UCSD-AML1 (cell line): Measurements from ENCODE around the gene EVI2A.
A peak's percentile ranks its signal among the peaks of the same experiment; 100 is the strongest.
"Not testable (repeated sequence)": the region's sequence is repeated elsewhere in the genome, so short reads cannot be mapped to it uniquely, and the experiment has no call there.

Source experiments
- DNase-seq: peaks from one replicate; lab custom pipeline; 2025; ENCODE audit not compliant: unreplicated experiment; lab: John Stamatoyannopoulos, UW

EVI2A gene, protein sequence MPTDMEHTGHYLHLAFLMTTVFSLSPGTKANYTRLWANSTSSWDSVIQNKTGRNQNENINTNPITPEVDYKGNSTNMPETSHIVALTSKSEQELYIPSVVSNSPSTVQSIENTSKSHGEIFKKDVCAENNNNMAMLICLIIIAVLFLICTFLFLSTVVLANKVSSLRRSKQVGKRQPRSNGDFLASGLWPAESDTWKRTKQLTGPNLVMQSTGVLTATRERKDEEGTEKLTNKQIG

DNA sequence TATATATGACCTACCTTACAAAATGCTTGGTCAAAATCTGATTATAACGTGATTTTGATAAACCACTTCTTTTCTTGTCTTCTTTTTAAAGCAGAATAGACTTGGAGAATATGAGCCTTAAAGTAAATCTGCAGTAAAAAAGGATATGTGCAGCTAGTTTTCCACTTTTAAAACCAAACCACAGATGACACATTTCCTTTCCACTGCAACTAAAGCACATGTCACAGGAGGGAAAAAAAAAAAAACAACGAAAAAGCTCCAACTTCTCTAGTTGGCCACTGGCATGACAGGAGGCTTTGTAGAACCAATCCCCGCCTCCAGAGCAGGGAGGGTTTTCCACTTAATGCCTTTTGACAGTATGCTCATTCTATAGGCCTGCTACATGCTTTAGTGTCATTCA, at the start of gene EVI2A:
Gene EVI2A (minus strand): TSS at position 142 of the 400 bp plus-strand sequence. CDS start 2,609 bp downstream, outside the sequence.
- DNase-seq: peak; percentile 57

GRCh38 chr17:31369266-31369665, 47.8 kb upstream of the EVI2A start:
- DNase-seq: no peak

- no peak for DNase-seq
Observed at GRCh38 chr17:31366088-31366487, 44.7 kb upstream of the EVI2A start.

GRCh38 chr17:31364012-31364411, 42.6 kb upstream of the EVI2A start:
- DNase-seq: no peak

GRCh38 chr17:31357839-31358394, 36.5 kb upstream of the EVI2A start:
- DNase-seq: no peak

DNA sequence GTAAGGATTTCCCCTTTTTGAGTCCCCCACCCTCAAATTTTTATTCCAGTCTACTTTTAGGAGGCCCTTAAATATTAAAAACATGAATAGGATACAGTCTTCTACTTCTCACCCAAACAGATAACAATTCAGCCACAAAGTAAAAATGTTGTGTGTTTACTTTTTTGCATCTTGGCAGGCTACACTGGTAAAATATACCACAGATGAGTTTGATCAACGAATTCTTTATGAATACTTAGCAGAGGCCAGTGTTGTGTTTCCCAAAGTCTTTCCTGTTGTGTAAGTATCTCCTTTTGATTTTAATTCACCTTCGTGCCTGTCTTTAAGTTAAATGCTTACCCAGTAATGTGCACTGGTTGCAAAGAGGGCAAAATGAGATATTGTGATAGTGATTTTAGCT, 35.7 kb upstream of the EVI2A start:
- DNase-seq: no peak

DNA sequence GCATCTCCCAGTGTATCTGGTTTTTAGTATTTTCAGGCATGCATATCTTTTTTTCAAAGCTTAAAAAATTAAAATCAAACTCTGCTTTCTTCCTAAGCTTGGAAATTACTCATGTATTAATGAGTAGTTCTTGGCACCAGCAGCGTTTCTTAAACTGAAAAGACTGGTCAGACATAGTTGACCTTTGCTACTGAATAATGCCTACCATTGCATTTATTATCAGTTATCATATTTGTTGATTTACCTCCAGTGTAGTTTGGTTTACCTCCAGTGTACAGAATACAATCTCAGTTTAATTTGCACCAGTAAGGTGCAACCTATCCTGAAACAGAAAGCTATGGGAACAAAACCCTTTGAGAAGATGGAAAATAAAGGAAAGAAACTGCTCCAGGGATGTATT, 34.5 kb upstream of the EVI2A start:
- no peak for DNase-seq

- no peak for DNase-seq
Observed at GRCh38 chr17:31349454-31349853, 28.0 kb upstream of the EVI2A start.

DNA sequence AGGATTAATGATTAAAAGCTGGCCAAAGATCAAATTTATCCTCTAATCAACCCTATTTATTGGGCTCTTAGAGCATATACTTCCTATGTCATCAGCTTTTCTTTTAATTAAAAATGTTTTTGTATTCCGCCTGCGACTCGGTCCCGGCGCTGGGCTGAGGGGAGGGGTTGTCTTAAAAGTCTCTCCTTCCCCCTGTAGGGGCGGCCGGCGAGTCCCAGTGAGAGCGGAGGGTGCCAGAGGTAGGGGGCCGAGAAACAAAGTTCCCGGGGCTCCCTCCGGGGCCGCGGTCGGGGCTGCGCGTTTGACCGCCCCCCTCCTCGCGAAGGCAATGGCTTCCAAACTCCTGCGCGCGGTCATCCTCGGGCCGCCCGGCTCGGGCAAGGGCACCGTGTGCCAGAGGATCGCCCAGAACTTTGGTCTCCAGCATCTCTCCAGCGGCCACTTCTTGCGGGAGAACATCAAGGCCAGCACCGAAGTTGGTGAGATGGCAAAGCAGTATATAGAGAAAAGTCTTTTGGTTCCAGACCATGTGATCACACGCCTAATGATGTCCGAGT, 23.8 kb upstream of the EVI2A start:
- not testable (repeated sequence) for DNase-seq

DNA sequence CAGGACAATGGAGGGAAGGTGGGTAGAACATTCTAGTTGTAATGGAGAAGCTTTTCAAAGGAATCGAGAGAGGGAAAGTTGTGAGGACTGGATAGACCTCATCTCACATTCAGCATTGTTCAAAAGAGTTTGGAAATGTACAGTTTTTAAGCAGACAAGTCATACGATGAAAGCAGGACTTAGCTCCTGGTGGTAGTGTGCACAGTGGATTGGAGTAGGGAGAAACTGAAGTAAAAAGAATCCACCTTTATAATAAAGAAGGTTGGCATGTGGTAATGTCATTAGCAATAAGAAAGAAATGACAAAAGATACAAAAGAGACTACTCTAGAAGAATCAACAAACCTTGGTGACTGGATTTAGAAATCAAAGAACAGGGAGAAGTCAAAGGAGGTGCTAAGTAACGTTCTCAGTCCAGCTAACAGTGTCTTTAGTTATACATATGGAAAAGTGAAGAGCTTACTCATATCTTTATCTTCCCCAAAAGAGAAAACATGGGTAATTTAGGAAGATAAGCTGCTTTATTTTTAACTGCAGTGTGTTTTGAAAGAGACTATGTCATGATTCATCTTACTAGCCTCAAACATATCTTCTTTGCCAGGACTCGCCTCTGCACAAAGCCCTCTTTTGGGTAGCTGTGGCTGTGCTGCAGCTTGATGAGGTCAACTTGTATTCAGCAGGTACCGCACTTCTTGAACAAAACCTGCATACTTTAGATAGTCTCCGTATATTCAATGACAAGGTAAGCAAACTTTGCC, 18.7 kb upstream of the EVI2A start:
- DNase-seq: no peak

- no peak for DNase-seq
Observed at GRCh38 chr17:31329221-31329620, 7.8 kb upstream of the EVI2A start.

GRCh38 chr17:31328160-31328535, 6.7 kb upstream of the EVI2A start:
- no peak for DNase-seq

- DNase-seq: no peak
Observed at GRCh38 chr17:31327534-31328159, 6.2 kb upstream of the EVI2A start.

- no peak for DNase-seq
Observed at GRCh38 chr17:31323551-31323950, 2.1 kb upstream of the EVI2A start.

DNA sequence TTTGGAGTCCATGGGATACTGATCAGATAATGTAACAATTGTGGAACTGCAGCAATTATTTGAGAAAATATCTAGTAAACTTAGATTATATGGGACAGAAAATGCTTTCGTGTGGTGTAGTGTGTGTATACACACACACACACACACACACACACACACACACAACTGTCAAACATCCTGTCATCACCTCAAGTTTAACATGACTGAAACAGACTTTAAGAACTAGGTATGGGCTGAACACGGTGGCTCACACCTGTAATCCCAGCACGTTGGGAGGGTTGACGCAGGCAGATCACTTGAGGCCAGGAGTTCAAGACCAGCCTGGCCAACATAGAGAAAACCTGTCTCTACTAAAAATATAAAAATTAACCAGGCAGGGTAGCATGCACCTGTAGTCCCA, 544 bp upstream of the EVI2A start:
- DNase-seq: no peak

- DNase-seq: no peak
Observed at GRCh38 chr17:31320791-31321190, 631 bp downstream of the EVI2A start.

DNA sequence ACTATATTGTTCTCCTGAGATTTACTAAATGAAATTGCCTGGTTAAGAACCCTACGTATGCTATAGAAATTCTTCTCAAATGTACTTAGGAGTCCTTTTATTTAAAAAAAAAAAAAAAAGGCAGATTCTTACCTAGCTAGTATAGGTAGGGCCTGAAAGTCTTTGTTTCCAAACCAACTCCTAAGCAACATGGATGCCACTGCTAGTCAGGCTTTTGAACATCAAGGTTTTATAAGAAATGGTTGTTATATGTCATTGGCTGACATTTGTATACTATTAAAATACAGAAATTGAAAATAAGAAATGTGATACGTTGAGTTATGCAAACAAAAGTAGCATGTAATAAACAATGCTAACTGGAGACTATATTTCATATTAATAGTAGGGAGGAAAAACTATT, 1.2 kb downstream of the EVI2A start:
- DNase-seq: no peak

DNA sequence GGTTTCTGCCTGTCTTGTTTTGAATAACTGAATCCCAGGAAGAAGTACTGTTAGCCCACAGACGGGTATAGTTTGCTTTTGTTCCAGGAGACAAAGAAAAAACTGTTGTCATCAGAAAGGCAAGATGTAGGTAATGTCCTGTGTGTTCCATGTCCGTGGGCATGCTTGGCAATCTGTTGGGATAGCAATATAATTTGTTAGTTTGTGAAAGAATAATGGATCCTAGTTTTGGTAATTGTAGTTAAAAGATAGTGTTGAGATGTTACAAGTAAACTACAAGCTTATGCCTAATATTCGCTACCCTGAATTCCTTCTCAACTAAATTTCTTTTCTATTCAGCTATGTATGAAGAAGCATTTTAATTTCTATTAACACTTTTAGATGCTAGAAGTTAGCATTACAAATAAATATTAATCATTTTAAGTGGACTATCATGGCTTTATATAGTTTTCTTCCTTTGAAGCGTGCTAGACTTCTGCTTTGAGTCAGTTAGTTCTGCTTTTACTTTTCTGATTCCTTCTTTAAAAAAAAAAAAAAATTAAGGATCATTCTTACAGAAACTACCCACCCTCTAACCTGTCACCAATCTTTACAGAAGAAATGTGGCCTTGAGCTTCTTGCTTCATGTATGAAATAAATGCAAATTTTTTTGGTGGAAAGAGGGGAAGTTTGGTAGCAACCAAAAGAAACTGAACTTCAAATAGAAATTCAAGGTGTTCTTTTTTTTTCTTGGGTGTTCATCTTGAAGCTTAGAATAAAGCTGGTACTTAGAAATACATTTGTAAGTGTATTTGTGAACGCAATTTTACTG, 2.4 kb downstream of the EVI2A start:
- DNase-seq: no peak

- no peak for DNase-seq
Observed at GRCh38 chr17:31318298-31318801, 3.1 kb downstream of the EVI2A start.

- no peak for DNase-seq
Observed at GRCh38 chr17:31314782-31315100, 6.7 kb downstream of the EVI2A start.
